Activated CD8-positive, alpha-beta T cell treated with anti-CD3 and anti-CD28 coated beads for 36 hours (primary cell): ENCODE measurements around the gene AKAP11. TPM values are rescaled to one million over a fixed set of nuclear protein-coding genes. Genes with fewer than 3 reads are reported as not detected.

Source experiments
- ATAC-seq: fragments of 200-7000 bp; cut with Tn5 transposase; one replicate; pipeline ENCODE4 v1.10.0; 2021; ENCODE audit warnings: mild to moderate bottlenecking, moderate library complexity
- CTCF ChIA-PET: fragments of 350-600 bp; sonication (Branson Sonifier 250); formaldehyde crosslinking; loops from one replicate; lab custom pipeline; 2021; ENCODE audit warnings: antibody characterized with exemption; lab: Charles Lee
- POLR2A ChIA-PET: fragments of 350-600 bp; sonication (Branson Sonifier 250); formaldehyde crosslinking; loops from one replicate; lab custom pipeline; 2021; ENCODE audit warnings: antibody characterized with exemption; lab: Charles Lee
- DNase-seq: peaks from one replicate; pipeline ENCODE4 v3.0.0-alpha.2; 2020
- H3K27ac Mint-ChIP-seq: one replicate; pipeline ENCODE4 v1.8.0; 2021; ENCODE audit warnings: mild to moderate bottlenecking, mixed read lengths
- H3K27me3 Mint-ChIP-seq: one replicate; pipeline ENCODE4 v1.8.0; 2021; ENCODE audit warnings: mixed read lengths
- H3K36me3 Mint-ChIP-seq: one replicate; pipeline ENCODE4 v1.8.0; 2021; ENCODE audit warnings: low read depth, mixed read lengths
- H3K4me1 Mint-ChIP-seq: one replicate; pipeline ENCODE4 v1.8.0; 2021; ENCODE audit warnings: low read depth, mixed read lengths
- H3K4me3 Mint-ChIP-seq: one replicate; pipeline ENCODE4 v1.8.0; 2021; ENCODE audit warnings: mild to moderate bottlenecking, moderate library complexity, mixed read lengths
- H3K9me3 Mint-ChIP-seq: one replicate; pipeline ENCODE4 v1.8.0; 2021; ENCODE audit warnings: mixed read lengths
- CTCF ChIP-seq: fragments of 200-600 bp; IDR thresholded peaks from one replicate; pipeline ENCODE4 v1.8.0; 2022; ENCODE audit warnings: antibody characterized with exemption, mild to moderate bottlenecking
- intact Hi-C: fragments of 100-400 bp; cut with micrococcal nuclease; formaldehyde crosslinking; loops from one replicate; pipeline ENCODE4 v1.10.0; 2022
- total RNA-seq, 2 experiments: library from RNA; stranded (reverse); gene quantifications; one replicate each; pipeline ENCODE4 v1.2.3, GENCODE V29; 2021

AKAP11 gene
- total RNA-seq, 2 experiments from 2014 or later = 37.0 to 37.5 TPM

GRCh38 chr13:42228527-42228926 lies 43.4 kb upstream of the AKAP11 start:
- DNase-seq (no peak), ATAC-seq (no peak)
- Mint-ChIP-seq H3K4me1 (no peaks in the 10 kb centered on the region), H3K27ac (no peak overlapping the region), H3K9me3 (no peaks in the 10 kb centered on the region), H3K36me3 (peaks cover 22% of the 10 kb centered on the region), H3K27me3 (no peaks in the 10 kb centered on the region), H3K4me3 (no peak overlapping the region)
- TF ChIP-seq CTCF = peak; percentile 35
- CTCF ChIA-PET = no interaction called here
- POLR2A ChIA-PET = no interaction called here
- intact Hi-C loops = no loop called here

- no peak overlapping the region for H3K4me3 Mint-ChIP-seq
- no peak for TF ChIP-seq CTCF
- ChIA-PET CTCF (no interaction called here), POLR2A (no interaction called here)
- no peaks in the 10 kb centered on the region for H3K27me3 Mint-ChIP-seq
- H3K4me1 Mint-ChIP-seq = no peaks in the 10 kb centered on the region
- no peak for DNase-seq
- peaks cover 19% of the 10 kb centered on the region for H3K36me3 Mint-ChIP-seq
- no peaks in the 10 kb centered on the region for H3K9me3 Mint-ChIP-seq
- H3K27ac Mint-ChIP-seq = no peak overlapping the region
- ATAC-seq = no peak
- intact Hi-C loops = no loop called here
Measured at GRCh38 chr13:42229287-42229686, 42.7 kb upstream of the AKAP11 start.

GRCh38 chr13:42232671-42233070 lies 39.3 kb upstream of the AKAP11 start:
- ChIA-PET CTCF (no interaction called here), POLR2A (no interaction called here)
- no peak for TF ChIP-seq CTCF
- Mint-ChIP-seq H3K27ac (no peak overlapping the region), H3K9me3 (no peaks in the 10 kb centered on the region), H3K4me1 (no peaks in the 10 kb centered on the region), H3K36me3 (peaks cover 7% of the 10 kb centered on the region), H3K4me3 (no peak overlapping the region), H3K27me3 (no peaks in the 10 kb centered on the region)
- intact Hi-C loops = no loop called here
- no peak for ATAC-seq
- no peak for DNase-seq

GRCh38 chr13:42233726-42234125 lies 38.2 kb upstream of the AKAP11 start:
- H3K36me3 Mint-ChIP-seq = peaks cover 7% of the 10 kb centered on the region
- TF ChIP-seq CTCF = no peak
- DNase-seq (no peak), ATAC-seq (no peak)
- H3K4me1 Mint-ChIP-seq = no peaks in the 10 kb centered on the region
- intact Hi-C loops = no loop called here
- H3K27ac Mint-ChIP-seq = no peak overlapping the region
- no peaks in the 10 kb centered on the region for H3K27me3 Mint-ChIP-seq
- no peaks in the 10 kb centered on the region for H3K9me3 Mint-ChIP-seq
- ChIA-PET POLR2A (no interaction called here), CTCF (interaction anchor here (1.5 kb wide), 1 partner anchor 17 kb away, joined by 4 read pairs; no protein-coding TSS in a partner anchor)
- no peak overlapping the region for H3K4me3 Mint-ChIP-seq

GRCh38 chr13:42239161-42239560 lies 32.8 kb upstream of the AKAP11 start:
- POLR2A ChIA-PET = no interaction called here
- H3K27me3 Mint-ChIP-seq = no peaks in the 10 kb centered on the region

More at GRCh38 chr13:42239161-42239560, 32.8 kb upstream of the AKAP11 start:
- Mint-ChIP-seq H3K27ac (no peak overlapping the region), H3K36me3 (no peaks in the 10 kb centered on the region), H3K4me1 (no peaks in the 10 kb centered on the region), H3K4me3 (no peak overlapping the region), H3K9me3 (no peaks in the 10 kb centered on the region)
- no peak for DNase-seq
- intact Hi-C loops = no loop called here
- no peak for ATAC-seq
- TF ChIP-seq CTCF = no peak
- CTCF ChIA-PET = no interaction called here
